HepG2 (cell line): Measurements from ENCODE around the gene CD93. TPM values are rescaled to one million over a fixed set of nuclear protein-coding genes. Genes with fewer than 3 reads are reported as not detected.

ENCODE experiments used
- ATAC-seq: fragments of 200-7000 bp; cut with Tn5 transposase; 3 replicates; pipeline ENCODE4 v1.9.1; 2020; ENCODE audit warnings: mild to moderate bottlenecking, moderate library complexity
- BruUV-seq: library from RNA; stranded (reverse); fragments of 400-500 nt; replicated peaks from 2 replicates; lab custom pipeline; 2021; lab: Mats Ljungman, UMichigan
- CTCF ChIA-PET: fragments of 300-600 bp; formaldehyde crosslinking; extraction: SDS; loops from one replicate; lab custom pipeline; 2021; ENCODE audit warnings: low total read pairs, inconsistent platforms, low intra/inter-chr PET ratio; lab: Yijun Ruan, JAX
- POLR2A ChIA-PET: fragments of 350-600 bp; sonication (Branson Sonifier 250); formaldehyde crosslinking; loops from one replicate; lab custom pipeline; 2020; ENCODE audit warnings: antibody characterized with exemption, inconsistent platforms; lab: Yijun Ruan, JAX
- DNase-seq: peaks from one replicate; pipeline ENCODE4 v3.0.0-alpha.2; 2015; ENCODE audit warnings: low spot score
- FAIRE-seq: peaks from 3 replicates; lab custom pipeline; 2011; peaks lifted over from hg19 to GRCh38; lab: Jason Lieb, UNC
- H2AFZ ChIP-seq: one replicate; pipeline ENCODE4 v1.6.1; 2011; ENCODE audit warnings: low read length, inconsistent platforms
- H3K27ac ChIP-seq: fragments of 300-600 bp; 3 replicates; pipeline ENCODE4 v1.8.0; 2011; ENCODE audit warnings: mixed run types, mild to moderate bottlenecking, mixed read lengths, low read length, inconsistent platforms; ENCODE audit not compliant: insufficient read depth; ENCODE audit errors: extremely low read length
- H3K27me3 ChIP-seq, 2 experiments: fragments of 200-600 bp in 1 of 2; 2 replicates in 1 of 2; 3 replicates in 1 of 2; pipeline versions ENCODE4 v1.6.0 to v1.8.0; 2011; ENCODE audit warnings: low read length in 2 of 2, mild to moderate bottlenecking in 2 of 2, moderate library complexity in 2 of 2, inconsistent platforms in 1 of 2; ENCODE audit not compliant: insufficient read depth in 2 of 2, control insufficient read depth in 1 of 2
- H3K36me3 ChIP-seq, 2 experiments: fragments of 200-600 bp in 1 of 2; replicated peaks in 1 of 2; 2 replicates in 1 of 2; 3 replicates in 1 of 2; pipeline versions ENCODE4 v1.5.1 to v1.8.0; 2011; ENCODE audit warnings: low read length in 2 of 2, inconsistent platforms in 1 of 2; ENCODE audit not compliant: insufficient read depth in 2 of 2, control insufficient read depth in 1 of 2
- H3K4me1 ChIP-seq: 2 replicates; pipeline ENCODE4 v1.5.1; 2012; ENCODE audit warnings: low read length, inconsistent platforms; ENCODE audit not compliant: insufficient read depth
- H3K4me2 ChIP-seq: 2 replicates; pipeline ENCODE4 v1.6.0; 2011; ENCODE audit warnings: low read depth, low read length, inconsistent platforms
- H3K4me3 ChIP-seq, 3 experiments: fragments of 200-600 bp in 1 of 3; sonication (generic), shearing (Covaris generic) in 1 of 3; replicated peaks in 1 of 3; 2 replicates each; pipeline ENCODE4 v1.5.1; 2011 to 2016; ENCODE audit warnings: low read length in 3 of 3, inconsistent platforms in 2 of 3, low read depth in 2 of 3, mild to moderate bottlenecking in 2 of 3, control low read depth in 1 of 3, mixed read lengths in 1 of 3; ENCODE audit not compliant: insufficient read depth in 1 of 3
- H3K79me2 ChIP-seq: one replicate; pipeline ENCODE4 v1.6.1; 2011; ENCODE audit warnings: low read length, inconsistent platforms; ENCODE audit not compliant: insufficient read depth
- H3K9ac ChIP-seq: 2 replicates; pipeline ENCODE4 v1.6.0; 2011; ENCODE audit warnings: mild to moderate bottlenecking, low read depth, low read length, inconsistent platforms; ENCODE audit not compliant: insufficient read depth
- H3K9me3 ChIP-seq: 2 replicates; pipeline ENCODE4 v1.5.1; 2012; ENCODE audit warnings: mild to moderate bottlenecking, low read length
- H4K20me1 ChIP-seq: 2 replicates; pipeline ENCODE4 v1.6.0; 2011; ENCODE audit warnings: inconsistent platforms, mild to moderate bottlenecking, low read length, moderate library complexity; ENCODE audit not compliant: insufficient read depth
- DNMT3B ChIP-seq: conservative IDR thresholded peaks from 2 replicates; pipeline ENCODE4 v1.6.1; 2016; ENCODE audit warnings: missing biosample characterization, control low read depth
- JDP2 ChIP-seq: sonication (generic); formaldehyde crosslinking; IDR thresholded peaks from 2 replicates; pipeline ENCODE4 v1.8.1; 2022; ENCODE audit warnings: missing genetic modification reagents, borderline replicate concordance
- KLF6 ChIP-seq: IDR thresholded peaks from 2 replicates; pipeline ENCODE4 v1.8.0; 2016; ENCODE audit warnings: missing biosample characterization, missing genetic modification reagents
- LRRFIP1 ChIP-seq: sonication (generic); formaldehyde crosslinking; conservative IDR thresholded peaks from 2 replicates; pipeline ENCODE4 v1.4.0; 2020; ENCODE audit warnings: missing genetic modification reagents
- NFRKB ChIP-seq: fragments of 450-650 bp; IDR thresholded peaks from 2 replicates; pipeline ENCODE4 v1.6.1; 2017
- PHF8 ChIP-seq: sonication (generic); formaldehyde crosslinking; IDR thresholded peaks from 2 replicates; pipeline ENCODE4 v1.5.0; 2020; ENCODE audit warnings: missing genetic modification reagents
- PITX1 ChIP-seq: sonication (generic); formaldehyde crosslinking; IDR thresholded peaks from 2 replicates; pipeline ENCODE4 v1.5.1; 2020; ENCODE audit warnings: mild to moderate bottlenecking, missing genetic modification reagents
- RAD21 ChIP-seq: fragments of 450-650 bp; formaldehyde crosslinking; IDR thresholded peaks from 2 replicates; pipeline ENCODE4 v1.5.0; 2020; ENCODE audit warnings: mild to moderate bottlenecking
- STAT5B ChIP-seq: sonication (generic); formaldehyde crosslinking; IDR thresholded peaks from 2 replicates; pipeline ENCODE4 v1.4.0; 2020; ENCODE audit warnings: missing genetic modification reagents
- THAP11 ChIP-seq: IDR thresholded peaks from 2 replicates; pipeline ENCODE4 v1.6.1; 2016; ENCODE audit warnings: missing biosample characterization, missing genetic modification reagents
- ZBTB21 ChIP-seq: sonication (generic); formaldehyde crosslinking; IDR thresholded peaks from 2 replicates; pipeline ENCODE4 v1.4.0; 2020; ENCODE audit warnings: missing genetic modification reagents
- ZNF138 ChIP-seq: sonication (generic); formaldehyde crosslinking; IDR thresholded peaks from 2 replicates; pipeline ENCODE4 v1.5.0; 2020; ENCODE audit warnings: mild to moderate bottlenecking, low read depth, missing genetic modification reagents
- ZNF230 ChIP-seq: sonication (generic); formaldehyde crosslinking; IDR thresholded peaks from 2 replicates; pipeline ENCODE4 v1.4.0; 2020; ENCODE audit warnings: mild to moderate bottlenecking, missing genetic modification reagents
- ZNF644 ChIP-seq: IDR thresholded peaks from 2 replicates; pipeline ENCODE4 v1.6.1; 2016; ENCODE audit warnings: low read depth
- ZNF678 ChIP-seq: sonication (generic); formaldehyde crosslinking; IDR thresholded peaks from 2 replicates; pipeline ENCODE4 v1.4.0; 2020; ENCODE audit warnings: mild to moderate bottlenecking, missing genetic modification reagents
- ZNF724P ChIP-seq: sonication (generic); formaldehyde crosslinking; IDR thresholded peaks from 2 replicates; pipeline ENCODE4 v1.8.0; 2022; ENCODE audit warnings: missing genetic modification reagents, borderline replicate concordance
- ZNF83 ChIP-seq: sonication (generic); formaldehyde crosslinking; IDR thresholded peaks from 2 replicates; pipeline ENCODE4 v1.4.0; 2020; ENCODE audit warnings: missing genetic modification reagents, mild to moderate bottlenecking, borderline replicate concordance
- WGBS: methylation state at CpG from one replicate; pipeline ENCODE4 v1.1.6; 2017; ENCODE audit warnings: low lambda C conversion rate; 5-methylcytosine and 5-hydroxymethylcytosine counted together
- in situ Hi-C: cut with HindIII; loops from 2 replicates; pipeline ENCODE4 v1.10.0; 2017; ENCODE audit warnings: low pct_unique_long_range_greater_than_20kb; ENCODE audit not compliant: extremely low pct_ligation_motif_present
- intact Hi-C: fragments of 100-400 bp; cut with micrococcal nuclease; formaldehyde crosslinking; loops from one replicate; pipeline ENCODE4 v1.10.0; 2022; ENCODE audit not compliant: unreplicated experiment
- polyA plus RNA-seq, 8 experiments: library from polyadenylated mRNA; depleted of rRNA in 3 of 8; stranded (reverse) in 7 of 8; unstranded in 1 of 8; fragments of >200 nt; fragmentation: Illumina TruSeq in 4 of 8; extraction: Trizol in 4 of 8; gene quantifications; 2 replicates each; pipeline versions ENCODE4 v1.2.1 to v1.2.3, GENCODE V29; 2011 to 2016; ENCODE audit warnings: low read depth in 4 of 8, missing spikeins in 1 of 8, mixed read lengths in 1 of 8; ENCODE audit not compliant: insufficient read depth in 1 of 8
- total RNA-seq, 5 experiments: library from RNA; depleted of rRNA; stranded (reverse); fragments of >200 nt; fragmentation: Illumina TruSeq; extraction: Trizol; gene quantifications; 2 replicates each; pipeline ENCODE4 v1.2.3, GENCODE V29; 2016; ENCODE audit warnings: low read depth in 1 of 5

The CD93 gene
- total and polyA plus RNA-seq, 2 of the 13 experiments (the other 11 are each of a cell fraction or from before 2014, with no cell fraction given): not detected

DNA sequence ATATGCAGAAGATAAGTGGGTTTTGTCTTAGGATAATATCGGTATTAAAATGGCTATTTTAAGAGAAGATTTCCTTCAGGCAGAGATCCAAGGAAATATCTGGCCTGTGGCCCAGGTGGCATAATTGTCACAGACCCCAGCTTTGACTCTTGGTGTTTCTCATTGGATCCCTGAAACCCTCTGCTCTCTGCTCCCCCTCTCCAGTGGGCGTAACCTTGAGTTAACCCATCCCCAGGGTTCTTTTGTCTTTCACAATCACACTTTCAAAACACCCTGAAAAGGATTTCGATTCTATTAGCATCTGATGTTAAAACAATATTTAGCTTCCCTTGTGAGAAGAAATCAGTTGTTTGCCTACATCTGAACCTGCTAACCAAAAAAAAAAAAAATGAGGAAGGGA, 43.9 kb downstream of the CD93 start:
- no peak overlapping the region for H2AFZ ChIP-seq
- H3K27me3 ChIP-seq: peaks cover 0 to 25% of the 10 kb centered on the region in 2 experiments; a peak in 3 of 5 replicates
- no TSS peak for BruUV-seq
- no peak for DNase-seq
- no peaks in the 10 kb centered on the region for H3K9me3 ChIP-seq
- H3K79me2 ChIP-seq: no peaks in the 10 kb centered on the region
- intact Hi-C loops (no loop called here), in situ Hi-C loops (no loop called here)
- no peak for FAIRE-seq
- H4K20me1 ChIP-seq: no peaks in the 10 kb centered on the region
- H3K36me3 ChIP-seq: no peaks in the 10 kb centered on the region
- ChIA-PET POLR2A (no interaction called here), CTCF (interaction anchor here (2.0 kb wide), 1 partner anchor 159 kb away, joined by 6 read pairs; no protein-coding TSS in a partner anchor)
- ATAC-seq: no peak
- no peak overlapping the region for H3K4me3 ChIP-seq
- TF ChIP-seq THAP11 (CRISPR knock-in tag): no peak
- no peak for TF ChIP-seq ZNF83 (CRISPR knock-in tag)
- no peak for TF ChIP-seq ZNF644 (CRISPR knock-in tag)
- TF ChIP-seq PHF8 (CRISPR knock-in tag): no peak
- no peak for TF ChIP-seq ZNF678 (CRISPR knock-in tag)
- no peak for TF ChIP-seq ZNF138 (CRISPR knock-in tag)
- no peak for TF ChIP-seq PITX1 (CRISPR knock-in tag)
- no peak for TF ChIP-seq NFRKB
- no peak for TF ChIP-seq ZNF724P
- TF ChIP-seq KLF6 (CRISPR knock-in tag): no peak
- no peak for TF ChIP-seq DNMT3B (CRISPR knock-in tag)
- no peak for TF ChIP-seq RAD21 (CRISPR knock-in tag)
- TF ChIP-seq STAT5B (CRISPR knock-in tag): no peak
- TF ChIP-seq ZNF230: no peak
- no peak for TF ChIP-seq LRRFIP1 (CRISPR knock-in tag)
- no peak for TF ChIP-seq JDP2
- no peak for TF ChIP-seq ZBTB21 (CRISPR knock-in tag)
- H3K4me1 ChIP-seq: no peaks in the 10 kb centered on the region
- H3K4me2 ChIP-seq: no peak overlapping the region
- no peak overlapping the region for H3K9ac ChIP-seq
- no peak overlapping the region for H3K27ac ChIP-seq
- 13% methylated on average over 3 of the region's 3 CpGs for WGBS
